Stromal cell of bone marrow (primary cell): Measurements from ENCODE around the gene PROSER3.

Experiments used
- DNase-seq: peaks from one replicate; pipeline ENCODE4 v3.0.0-alpha.2; 2012; ENCODE audit warnings: low read depth

The PROSER3 gene

GRCh38 chr19:35738887-35739229, 19.1 kb upstream of the PROSER3 start:
- DNase-seq: no peak

GRCh38 chr19:35739275-35740107, 18.5 kb upstream of the PROSER3 start:
- no peak for DNase-seq

GRCh38 chr19:35740108-35740422, 17.9 kb upstream of the PROSER3 start:
- DNase-seq: no peak

GRCh38 chr19:35740423-35741202, 17.4 kb upstream of the PROSER3 start:
- DNase-seq: peak; percentile 95

- DNase-seq: no peak
Measured at GRCh38 chr19:35741203-35741515, 16.8 kb upstream of the PROSER3 start.

GRCh38 chr19:35742121-35742724, 15.8 kb upstream of the PROSER3 start, which contains the start of gene IGFLR1:
IGFLR1 (minus strand) TSS chr19:35742452; CDS start chr19:35741180, 1,272 bp downstream.
- DNase-seq: no peak

GRCh38 chr19:35743640-35744429, 14.1 kb upstream of the PROSER3 start:
- no peak for DNase-seq

- peak; percentile 96 for DNase-seq
Measured at GRCh38 chr19:35744430-35745327, 13.3 kb upstream of the PROSER3 start.

- DNase-seq: peak; percentile 99
Measured at GRCh38 chr19:35745328-35746086, 12.5 kb upstream of the PROSER3 start, which contains the start of the genes PSENEN and U2AF1L4. PSENEN (plus strand) TSS chr19:35745651; CDS start chr19:35745931, 280 bp downstream. U2AF1L4 (minus strand) TSS chr19:35745418; CDS start chr19:35745391, 27 bp downstream.

- DNase-seq: no peak
Measured at GRCh38 chr19:35746087-35746462, 11.9 kb upstream of the PROSER3 start.

- no peak for DNase-seq
Measured at GRCh38 chr19:35746531-35746930, 11.4 kb upstream of the PROSER3 start.

- DNase-seq: peak; percentile 99
Measured at GRCh38 chr19:35748106-35749020, 9.6 kb upstream of the PROSER3 start, which contains the start of gene LIN37. LIN37 (plus strand) TSS chr19:35748576; CDS start chr19:35748725, 149 bp downstream.

GRCh38 chr19:35750167-35750566, 7.8 kb upstream of the PROSER3 start:
- DNase-seq: no peak

- no peak for DNase-seq
Measured at GRCh38 chr19:35751839-35752745, 5.9 kb upstream of the PROSER3 start.

GRCh38 chr19:35752746-35753350, 5.1 kb upstream of the PROSER3 start:
- no peak for DNase-seq

GRCh38 chr19:35753634-35754369, 4.2 kb upstream of the PROSER3 start:
- no peak for DNase-seq
